ENCODE measurements around the gene MRPL33.
A peak's percentile ranks its signal among the peaks of the same experiment; 100 is the strongest.

DNA sequence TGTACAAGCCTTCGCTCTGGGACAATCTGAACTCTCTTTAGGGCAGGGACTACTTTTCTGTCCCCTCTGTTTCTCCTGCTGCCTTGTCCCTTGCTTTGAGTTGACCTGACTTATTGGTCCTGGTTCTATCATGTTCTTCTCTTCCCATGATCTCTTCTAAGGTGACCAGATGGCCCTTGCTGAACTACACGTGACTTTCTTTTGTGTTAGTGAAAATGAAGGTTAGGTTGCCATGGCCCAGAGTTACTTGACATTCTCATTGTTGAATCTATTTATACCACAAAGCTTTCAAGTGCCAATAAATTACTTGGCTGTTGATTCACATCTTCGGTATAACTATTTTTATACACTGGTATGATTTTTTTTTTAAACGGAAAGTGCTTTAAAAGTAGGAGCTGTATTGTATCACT lies 24.4 kb downstream of the MRPL33 start:
- TF ChIP-seq POLR2A (IDR thresholded peaks at IDR 0.05): no peak
- TF ChIP-seq, protein P1, sequence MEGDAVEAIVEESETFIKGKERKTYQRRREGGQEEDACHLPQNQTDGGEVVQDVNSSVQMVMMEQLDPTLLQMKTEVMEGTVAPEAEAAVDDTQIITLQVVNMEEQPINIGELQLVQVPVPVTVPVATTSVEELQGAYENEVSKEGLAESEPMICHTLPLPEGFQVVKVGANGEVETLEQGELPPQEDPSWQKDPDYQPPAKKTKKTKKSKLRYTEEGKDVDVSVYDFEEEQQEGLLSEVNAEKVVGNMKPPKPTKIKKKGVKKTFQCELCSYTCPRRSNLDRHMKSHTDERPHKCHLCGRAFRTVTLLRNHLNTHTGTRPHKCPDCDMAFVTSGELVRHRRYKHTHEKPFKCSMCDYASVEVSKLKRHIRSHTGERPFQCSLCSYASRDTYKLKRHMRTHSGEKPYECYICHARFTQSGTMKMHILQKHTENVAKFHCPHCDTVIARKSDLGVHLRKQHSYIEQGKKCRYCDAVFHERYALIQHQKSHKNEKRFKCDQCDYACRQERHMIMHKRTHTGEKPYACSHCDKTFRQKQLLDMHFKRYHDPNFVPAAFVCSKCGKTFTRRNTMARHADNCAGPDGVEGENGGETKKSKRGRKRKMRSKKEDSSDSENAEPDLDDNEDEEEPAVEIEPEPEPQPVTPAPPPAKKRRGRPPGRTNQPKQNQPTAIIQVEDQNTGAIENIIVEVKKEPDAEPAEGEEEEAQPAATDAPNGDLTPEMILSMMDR (IDR thresholded peaks at IDR 0.05): no peak
- peak; percentile 68 for TF ChIP-seq POLR2AphosphoS5 (IDR thresholded peaks at IDR 0.05)
- TF ChIP-seq EP300 (IDR thresholded peaks at IDR 0.05): no peak

Measured in gastroesophageal sphincter (tissue), 3 donors.